SJSA1 (cell line): ENCODE data around the gene TMEM144. TPM values are rescaled to one million over a fixed set of nuclear protein-coding genes. Genes with fewer than 3 reads are reported as not detected.

Experiments
- total RNA-seq: library from RNA; depleted of rRNA; stranded (reverse); fragments of >200 nt; shearing (Covaris generic); gene quantifications from 2 replicates; pipeline ENCODE4 v1.2.3, GENCODE V29; 2014; rRNA removed

TMEM144 gene
- total RNA-seq, 1 experiment from 2014 or later: 1.1 TPM

Other genes with a start within 250 kb of the TMEM144 start
- gene GASK1B, start 37.5 kb upstream of the TMEM144 start, total RNA-seq: 1.1 and 1.3 TPM in 2 replicates